Body of pancreas (tissue), 4 donors: ENCODE results near the gene LDLRAD2.

Experiments
- POLR2A ChIP-seq, 3 donors: fragments of 450-650 bp; IDR thresholded peaks; one replicate each; pipeline ENCODE4 v1.6.1; 2016; ENCODE audit warnings: antibody characterized with exemption in 3 of 3, mild to moderate bottlenecking in 2 of 3
- TF ChIP-seq, protein P1 (sequence below), 7 experiments: fragments of 450-650 bp in 4 of 7; fragments of 200-600 bp in 3 of 7; sonication (generic) in 3 of 7; IDR thresholded peaks; one replicate each; pipeline ENCODE4 v1.5.1; 2016 to 2019; ENCODE audit warnings: antibody characterized with exemption in 7 of 7

DNA sequence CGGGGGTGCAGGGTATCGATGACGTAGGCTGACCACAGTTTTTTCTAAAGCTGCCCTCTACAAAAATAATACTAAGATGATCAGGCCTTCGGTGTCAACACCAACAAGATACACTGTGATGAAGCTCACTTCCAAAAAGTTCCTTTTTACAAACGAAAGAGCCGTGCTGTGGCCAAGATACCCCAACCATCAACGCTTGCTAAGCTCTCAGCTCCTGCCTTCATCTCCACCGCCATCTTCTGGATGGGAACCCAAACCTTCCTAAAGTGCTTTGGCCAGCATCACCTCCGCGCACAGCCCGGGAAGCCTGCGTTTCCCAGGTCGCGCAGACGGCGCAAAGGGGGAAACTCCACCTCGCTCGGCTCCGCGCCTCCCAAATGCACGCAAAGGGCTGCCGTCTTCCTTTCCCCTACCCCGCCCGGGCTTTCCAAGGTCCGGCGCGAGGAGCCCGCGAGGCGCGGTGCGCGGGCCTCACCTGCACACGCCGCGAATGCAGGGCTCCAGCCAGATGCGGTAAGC lies 29.7 kb upstream of the LDLRAD2 start:
- TF ChIP-seq, protein P1, sequence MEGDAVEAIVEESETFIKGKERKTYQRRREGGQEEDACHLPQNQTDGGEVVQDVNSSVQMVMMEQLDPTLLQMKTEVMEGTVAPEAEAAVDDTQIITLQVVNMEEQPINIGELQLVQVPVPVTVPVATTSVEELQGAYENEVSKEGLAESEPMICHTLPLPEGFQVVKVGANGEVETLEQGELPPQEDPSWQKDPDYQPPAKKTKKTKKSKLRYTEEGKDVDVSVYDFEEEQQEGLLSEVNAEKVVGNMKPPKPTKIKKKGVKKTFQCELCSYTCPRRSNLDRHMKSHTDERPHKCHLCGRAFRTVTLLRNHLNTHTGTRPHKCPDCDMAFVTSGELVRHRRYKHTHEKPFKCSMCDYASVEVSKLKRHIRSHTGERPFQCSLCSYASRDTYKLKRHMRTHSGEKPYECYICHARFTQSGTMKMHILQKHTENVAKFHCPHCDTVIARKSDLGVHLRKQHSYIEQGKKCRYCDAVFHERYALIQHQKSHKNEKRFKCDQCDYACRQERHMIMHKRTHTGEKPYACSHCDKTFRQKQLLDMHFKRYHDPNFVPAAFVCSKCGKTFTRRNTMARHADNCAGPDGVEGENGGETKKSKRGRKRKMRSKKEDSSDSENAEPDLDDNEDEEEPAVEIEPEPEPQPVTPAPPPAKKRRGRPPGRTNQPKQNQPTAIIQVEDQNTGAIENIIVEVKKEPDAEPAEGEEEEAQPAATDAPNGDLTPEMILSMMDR (IDR thresholded peaks at IDR 0.05) = peak in 3 of 7 experiments; percentile 9 to 26 (median 18)
- no peak for TF ChIP-seq POLR2A (IDR thresholded peaks at IDR 0.05)
